ENCODE measurements around the gene LRRC26. TPM values are rescaled to one million over a fixed set of nuclear protein-coding genes. Genes with fewer than 3 reads are reported as not detected.

LRRC26 gene
- total and polyA plus RNA-seq, 2 of the 13 experiments (the other 11 are each of a cell fraction or from before 2014, with no cell fraction given): not detected

DNA sequence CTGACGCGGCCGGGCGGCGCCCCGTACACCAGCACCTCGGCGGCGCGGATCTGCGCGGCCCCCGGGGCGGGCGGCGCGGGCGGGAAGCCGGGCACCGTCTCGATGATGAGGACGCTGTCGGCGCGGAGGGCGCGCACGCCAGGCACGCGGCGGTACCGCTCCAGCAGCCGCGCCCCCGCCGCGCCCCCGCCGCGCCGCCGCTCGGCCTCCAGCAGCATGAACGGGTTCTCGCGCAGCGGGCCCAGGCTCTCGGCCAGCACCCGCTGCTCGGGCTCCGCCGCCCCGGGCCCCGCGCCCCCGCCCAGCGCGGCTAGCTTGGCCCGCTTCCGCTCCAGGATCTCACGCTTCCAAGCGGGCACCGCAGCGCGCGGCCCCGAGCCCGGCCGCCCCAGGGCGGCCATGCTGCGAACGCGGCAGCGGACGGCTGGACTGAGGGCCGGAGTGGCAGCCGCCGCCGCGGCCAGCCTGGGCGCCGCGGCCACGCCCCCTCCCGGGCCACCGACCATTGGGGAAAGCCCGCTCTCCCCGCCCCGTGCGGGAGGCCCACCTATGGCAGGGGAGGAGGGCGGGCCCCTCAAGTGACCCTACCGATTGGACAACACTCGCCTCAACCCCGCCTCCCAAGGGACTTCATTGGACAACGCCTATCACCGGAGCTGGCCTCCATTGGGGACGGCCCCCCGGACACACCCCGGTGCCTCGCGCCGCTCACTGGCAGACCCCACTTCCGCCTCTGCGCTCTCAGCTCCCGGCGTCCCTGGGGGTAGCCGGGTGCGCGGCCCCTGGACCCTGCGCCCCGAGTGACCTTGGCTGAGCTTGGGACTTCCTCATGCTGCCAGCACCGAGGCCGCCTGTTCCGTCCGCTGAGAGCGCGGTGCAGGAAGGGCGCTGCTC is 30.7 kb upstream of the LRRC26 start, which contains the start of gene TPRN (continued):
- TF ChIP-seq, protein P1, sequence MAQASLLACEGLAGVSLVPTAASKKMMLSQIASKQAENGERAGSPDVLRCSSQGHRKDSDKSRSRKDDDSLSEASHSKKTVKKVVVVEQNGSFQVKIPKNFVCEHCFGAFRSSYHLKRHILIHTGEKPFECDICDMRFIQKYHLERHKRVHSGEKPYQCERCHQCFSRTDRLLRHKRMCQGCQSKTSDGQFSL (CRISPR knock-in tag; IDR thresholded peaks at IDR 0.05): no peak
- TF ChIP-seq ZBTB38 (CRISPR knock-in tag; IDR thresholded peaks at IDR 0.05) (peak; percentile 86; the same call in 1 of the 2 replicates), NFRKB (IDR thresholded peaks at IDR 0.05) (no peak), ZNF780A (CRISPR knock-in tag; IDR thresholded peaks at IDR 0.05) (no peak), ZNF354B (CRISPR knock-in tag; IDR thresholded peaks at IDR 0.05) (no peak), HIVEP1 (CRISPR knock-in tag; IDR thresholded peaks at IDR 0.05) (peak; percentile 98), ZSCAN29 (CRISPR knock-in tag; conservative IDR thresholded peaks at IDR 0.05) (0 out of 2 replicates have a peak, but pooled peaks have one; percentile 50), ZNF430 (CRISPR knock-in tag; IDR thresholded peaks at IDR 0.05) (peak; percentile 80; the same call in 1 of the 2 replicates), ZNF33B (CRISPR knock-in tag; IDR thresholded peaks at IDR 0.05) (peak; percentile 28; the same call in 1 of the 2 replicates), ARNTL (CRISPR knock-in tag; IDR thresholded peaks at IDR 0.05) (0 out of 2 replicates have a peak, but pooled peaks have one; percentile 55), NFAT5 (CRISPR knock-in tag; IDR thresholded peaks at IDR 0.05) (no peak; the same call in 1 of the 2 replicates), STAT5B (CRISPR knock-in tag; IDR thresholded peaks at IDR 0.05) (0 out of 2 replicates have a peak, but pooled peaks have one; percentile 29), ATRX (CRISPR knock-in tag; IDR thresholded peaks at IDR 0.05; ENCODE audit: borderline replicate concordance) (no peak)
- TF ChIP-seq, protein P2, sequence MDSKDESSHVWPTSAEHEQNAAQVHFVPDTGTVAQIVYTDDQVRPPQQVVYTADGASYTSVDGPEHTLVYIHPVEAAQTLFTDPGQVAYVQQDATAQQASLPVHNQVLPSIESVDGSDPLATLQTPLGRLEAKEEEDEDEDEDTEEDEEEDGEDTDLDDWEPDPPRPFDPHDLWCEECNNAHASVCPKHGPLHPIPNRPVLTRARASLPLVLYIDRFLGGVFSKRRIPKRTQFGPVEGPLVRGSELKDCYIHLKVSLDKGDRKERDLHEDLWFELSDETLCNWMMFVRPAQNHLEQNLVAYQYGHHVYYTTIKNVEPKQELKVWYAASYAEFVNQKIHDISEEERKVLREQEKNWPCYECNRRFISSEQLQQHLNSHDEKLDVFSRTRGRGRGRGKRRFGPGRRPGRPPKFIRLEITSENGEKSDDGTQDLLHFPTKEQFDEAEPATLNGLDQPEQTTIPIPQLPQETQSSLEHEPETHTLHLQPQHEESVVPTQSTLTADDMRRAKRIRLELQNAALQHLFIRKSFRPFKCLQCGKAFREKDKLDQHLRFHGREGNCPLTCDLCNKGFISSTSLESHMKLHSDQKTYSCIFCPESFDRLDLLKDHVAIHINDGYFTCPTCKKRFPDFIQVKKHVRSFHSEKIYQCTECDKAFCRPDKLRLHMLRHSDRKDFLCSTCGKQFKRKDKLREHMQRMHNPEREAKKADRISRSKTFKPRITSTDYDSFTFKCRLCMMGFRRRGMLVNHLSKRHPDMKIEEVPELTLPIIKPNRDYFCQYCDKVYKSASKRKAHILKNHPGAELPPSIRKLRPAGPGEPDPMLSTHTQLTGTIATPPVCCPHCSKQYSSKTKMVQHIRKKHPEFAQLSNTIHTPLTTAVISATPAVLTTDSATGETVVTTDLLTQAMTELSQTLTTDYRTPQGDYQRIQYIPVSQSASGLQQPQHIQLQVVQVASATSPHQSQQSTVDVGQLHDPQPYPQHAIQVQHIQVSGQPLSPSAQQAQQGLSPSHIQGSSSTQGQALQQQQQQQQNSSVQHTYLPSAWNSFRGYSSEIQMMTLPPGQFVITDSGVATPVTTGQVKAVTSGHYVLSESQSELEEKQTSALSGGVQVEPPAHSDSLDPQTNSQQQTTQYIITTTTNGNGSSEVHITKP (CRISPR knock-in tag; IDR thresholded peaks at IDR 0.05; ENCODE audit: low read depth): peak; percentile 70
- TF ChIP-seq, protein P3, sequence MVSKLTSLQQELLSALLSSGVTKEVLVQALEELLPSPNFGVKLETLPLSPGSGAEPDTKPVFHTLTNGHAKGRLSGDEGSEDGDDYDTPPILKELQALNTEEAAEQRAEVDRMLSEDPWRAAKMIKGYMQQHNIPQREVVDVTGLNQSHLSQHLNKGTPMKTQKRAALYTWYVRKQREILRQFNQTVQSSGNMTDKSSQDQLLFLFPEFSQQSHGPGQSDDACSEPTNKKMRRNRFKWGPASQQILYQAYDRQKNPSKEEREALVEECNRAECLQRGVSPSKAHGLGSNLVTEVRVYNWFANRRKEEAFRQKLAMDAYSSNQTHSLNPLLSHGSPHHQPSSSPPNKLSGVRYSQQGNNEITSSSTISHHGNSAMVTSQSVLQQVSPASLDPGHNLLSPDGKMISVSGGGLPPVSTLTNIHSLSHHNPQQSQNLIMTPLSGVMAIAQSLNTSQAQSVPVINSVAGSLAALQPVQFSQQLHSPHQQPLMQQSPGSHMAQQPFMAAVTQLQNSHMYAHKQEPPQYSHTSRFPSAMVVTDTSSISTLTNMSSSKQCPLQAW (CRISPR knock-in tag; IDR thresholded peaks at IDR 0.05): peak; percentile 92
- TF ChIP-seq, protein P4, sequence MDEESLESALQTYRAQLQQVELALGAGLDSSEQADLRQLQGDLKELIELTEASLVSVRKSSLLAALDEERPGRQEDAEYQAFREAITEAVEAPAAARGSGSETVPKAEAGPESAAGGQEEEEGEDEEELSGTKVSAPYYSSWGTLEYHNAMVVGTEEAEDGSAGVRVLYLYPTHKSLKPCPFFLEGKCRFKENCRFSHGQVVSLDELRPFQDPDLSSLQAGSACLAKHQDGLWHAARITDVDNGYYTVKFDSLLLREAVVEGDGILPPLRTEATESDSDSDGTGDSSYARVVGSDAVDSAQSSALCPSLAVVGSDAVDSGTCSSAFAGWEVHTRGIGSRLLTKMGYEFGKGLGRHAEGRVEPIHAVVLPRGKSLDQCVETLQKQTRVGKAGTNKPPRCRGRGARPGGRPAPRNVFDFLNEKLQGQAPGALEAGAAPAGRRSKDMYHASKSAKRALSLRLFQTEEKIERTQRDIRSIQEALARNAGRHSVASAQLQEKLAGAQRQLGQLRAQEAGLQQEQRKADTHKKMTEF (CRISPR knock-in tag; IDR thresholded peaks at IDR 0.05): peak; percentile 98

All from HepG2 (cell line).